Liver (tissue), 9 donors: ENCODE results near the gene CAMK2B. TPM values are rescaled to one million over a fixed set of nuclear protein-coding genes. Genes with fewer than 3 reads are reported as not detected.

ENCODE experiments used
- DNase-seq: peaks from one replicate; pipeline ENCODE4 v3.0.0-alpha.2; 2017; ENCODE audit warnings: low spot score
- H3K27ac ChIP-seq, 2 donors: one replicate each; pipeline ENCODE4 v1.7.0; 2013; ENCODE audit warnings: inconsistent platforms in 2 of 2, low read length in 2 of 2, control low read depth in 1 of 2, low read depth in 1 of 2, mild to moderate bottlenecking in 1 of 2
- H3K27me3 ChIP-seq, 4 donors: one replicate each; pipeline versions ENCODE4 v1.6.1 to v1.7.0; 2013; ENCODE audit warnings: low read length in 3 of 4, inconsistent platforms in 1 of 4, mild to moderate bottlenecking in 1 of 4, moderate library complexity in 1 of 4; ENCODE audit not compliant: control insufficient read depth in 4 of 4, insufficient read depth in 4 of 4
- H3K36me3 ChIP-seq, 4 donors: one replicate each; pipeline versions ENCODE4 v1.6.1 to v1.7.0; 2013; ENCODE audit warnings: low read length in 3 of 4, mild to moderate bottlenecking in 3 of 4, low read depth in 1 of 4, moderate library complexity in 1 of 4; ENCODE audit not compliant: control insufficient read depth in 4 of 4, insufficient read depth in 3 of 4
- H3K4me1 ChIP-seq, 4 donors: one replicate each; pipeline versions ENCODE4 v1.6.1 to v1.7.0; 2013; ENCODE audit warnings: low read length in 3 of 4, mild to moderate bottlenecking in 3 of 4, moderate library complexity in 1 of 4; ENCODE audit not compliant: control insufficient read depth in 4 of 4, insufficient read depth in 4 of 4
- H3K4me3 ChIP-seq, 3 donors: one replicate each; pipeline versions ENCODE4 v1.6.1 to v1.7.0; 2013; ENCODE audit warnings: low read length in 3 of 3, control low read depth in 1 of 3, low read depth in 1 of 3, mild to moderate bottlenecking in 1 of 3
- H3K9ac ChIP-seq, 2 donors: one replicate each; pipeline ENCODE4 v1.7.0; 2013; ENCODE audit warnings: low read length in 2 of 2, mild to moderate bottlenecking in 2 of 2, moderate library complexity in 2 of 2, control low read depth in 1 of 2, low read depth in 1 of 2
- H3K9me3 ChIP-seq, 4 donors: one replicate each; pipeline versions ENCODE4 v1.6.1 to v1.7.0; 2013; ENCODE audit warnings: low read length in 3 of 4; ENCODE audit not compliant: control insufficient read depth in 4 of 4
- ATF3 ChIP-seq: IDR thresholded peaks from 2 replicates; pipeline ENCODE4 v1.6.1; 2016; ENCODE audit warnings: antibody characterized with exemption
- CTCF ChIP-seq: fragments of 150-350 bp; IDR thresholded peaks from 2 replicates; pipeline ENCODE4 v1.5.1; 2017; ENCODE audit warnings: improper control_type of control experiment, low read depth, low read length; ENCODE audit not compliant: missing input control
- FOXA2 ChIP-seq: IDR thresholded peaks from 2 replicates; pipeline ENCODE4 v1.6.1; 2016; ENCODE audit warnings: antibody characterized with exemption
- GABPA ChIP-seq, 2 donors: IDR thresholded peaks in 1 of 2; conservative IDR thresholded peaks in 1 of 2; 2 replicates each; pipeline ENCODE4 v1.6.1; 2016; ENCODE audit warnings: antibody characterized with exemption in 2 of 2, mild to moderate bottlenecking in 1 of 2, moderate library complexity in 1 of 2
- HNF4G ChIP-seq: IDR thresholded peaks from 2 replicates; pipeline ENCODE4 v1.6.1; 2016; ENCODE audit warnings: antibody characterized with exemption
- JUND ChIP-seq, 2 donors: IDR thresholded peaks; 2 replicates each; pipeline ENCODE4 v1.6.1; 2016; ENCODE audit warnings: antibody characterized with exemption in 2 of 2
- MAX ChIP-seq: IDR thresholded peaks from 2 replicates; pipeline ENCODE4 v1.6.1; 2016; ENCODE audit warnings: antibody characterized with exemption
- NR2F2 ChIP-seq: IDR thresholded peaks from 2 replicates; pipeline ENCODE4 v1.6.1; 2016; ENCODE audit warnings: antibody characterized with exemption
- REST ChIP-seq: IDR thresholded peaks from 2 replicates; pipeline ENCODE4 v1.6.1; 2016; ENCODE audit warnings: antibody characterized with exemption, mild to moderate bottlenecking
- ZBTB33 ChIP-seq: IDR thresholded peaks from 2 replicates; pipeline ENCODE4 v1.6.1; 2016; ENCODE audit warnings: antibody characterized with exemption
- WGBS: extraction: QIAGEN DNeasy Blood & Tissue Kit; methylation state at CpG from one replicate; pipeline ENCODE4 v1.1.7; 2013; 5-methylcytosine and 5-hydroxymethylcytosine counted together
- polyA plus RNA-seq, 2 donors: library from polyadenylated mRNA; stranded (reverse) in 1 of 2; unstranded in 1 of 2; fragments of 200-250 nt in 1 of 2; fragments of >200 nt in 1 of 2; fragmentation: Nextera tagmentation in 1 of 2; extraction: Ambion mirVana in 1 of 2; gene quantifications; one replicate each; pipeline versions ENCODE4 v1.2.1 to v1.2.3, GENCODE V29; 2013 to 2015
- total RNA-seq, 2 donors: library from RNA; depleted of rRNA; stranded (reverse); fragments of >200 nt; gene quantifications; one replicate each; pipeline ENCODE4 v1.2.3, GENCODE V29; 2014
- donor health status: healthy.
- donor health status: healthy.
- donor health status: healthy.
- donor health status: healthy.
- donor health status: healthy.

Gene CAMK2B
- total and polyA plus RNA-seq, 4 donors = 2.1 to 3.3 (median 2.2) TPM; not detected in 1

GRCh38 chr7:44261240-44261639 lies 64.2 kb downstream of the CAMK2B start:
- Histone ChIP-seq H3K9ac (no peak overlapping the region), H3K4me3 (no peak overlapping the region), H3K4me1 (peaks cover 0 to 12% (median 2%) of the 10 kb centered on the region in 4 donors)

GRCh38 chr7:44259547-44260457 lies 65.6 kb downstream of the CAMK2B start:
- Histone ChIP-seq H3K27ac (peak overlapping the region; percentile 10 to 51), H3K36me3 (no peaks in the 10 kb centered on the region), H3K9me3 (no peaks in the 10 kb centered on the region), H3K9ac (no peak overlapping the region), H3K4me3 (no peak overlapping the region), H3K4me1 (peaks cover 0 to 12% (median 2%) of the 10 kb centered on the region in 4 donors), H3K27me3 (no peaks in the 10 kb centered on the region)
- 82% methylated on average over 18 of the region's 18 CpGs for WGBS
- no peak for DNase-seq
- TF ChIP-seq ATF3 = no peak
- no peak for TF ChIP-seq MAX
- no peak for TF ChIP-seq GABPA (IDR thresholded peaks at IDR 0.05 in 1 of 2, conservative IDR thresholded peaks at IDR 0.05 in 1 of 2)
- TF ChIP-seq NR2F2 = no peak
- no peak for TF ChIP-seq ZBTB33
- TF ChIP-seq HNF4G = no peak
- no peak for TF ChIP-seq FOXA2

More at GRCh38 chr7:44261240-44261639, 64.2 kb downstream of the CAMK2B start:
- no peak for DNase-seq
- no peaks in the 10 kb centered on the region for H3K36me3 ChIP-seq
- TF ChIP-seq ATF3 = no peak
- no peak for TF ChIP-seq JUND (IDR thresholded peaks at IDR 0.05)
- TF ChIP-seq REST = no peak
- TF ChIP-seq GABPA (IDR thresholded peaks at IDR 0.05 in 1 of 2, conservative IDR thresholded peaks at IDR 0.05 in 1 of 2) = no peak
- no peak for TF ChIP-seq CTCF
- no peaks in the 10 kb centered on the region for H3K27me3 ChIP-seq
- H3K9me3 ChIP-seq = no peaks in the 10 kb centered on the region
- H3K27ac ChIP-seq = no peak overlapping the region
- 85% methylated on average over 5 of the region's 5 CpGs for WGBS
